GM18505 (cell line): ENCODE data around the gene GLCCI1.

Source experiments
- ATAC-seq: cut with Tn5 transposase; IDR thresholded peaks from one replicate; pipeline ENCODE4 v1.9.1; 2021; ENCODE audit not compliant: unreplicated experiment
- POLR2A ChIP-seq: IDR thresholded peaks from 4 replicates; pipeline ENCODE4 v1.6.1; 2011; ENCODE audit warnings: borderline replicate concordance; ENCODE audit not compliant: insufficient read depth, insufficient read length; ENCODE audit errors: extremely low read depth

GLCCI1 gene

DNA sequence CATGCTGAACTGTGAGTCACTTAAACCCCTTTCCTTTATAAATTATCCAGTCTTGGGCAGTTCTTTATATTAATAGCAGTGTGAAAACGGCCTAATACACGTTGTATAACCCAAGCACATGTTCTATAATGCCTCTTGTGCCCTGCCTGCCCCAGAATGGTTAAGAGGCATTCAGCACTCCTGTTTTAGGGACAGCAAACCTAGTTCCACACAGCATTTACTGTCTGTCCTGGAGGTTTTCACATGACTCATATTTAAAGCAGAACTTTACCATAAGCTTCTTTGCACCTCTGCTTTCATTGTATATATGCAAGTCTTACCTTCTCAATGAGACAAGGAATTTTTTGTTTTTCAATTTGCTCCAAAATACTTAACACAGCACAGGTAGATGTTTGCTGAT, 148.6 kb downstream of the GLCCI1 start:
- no peak for TF ChIP-seq POLR2A
- ATAC-seq = no peak

DNA sequence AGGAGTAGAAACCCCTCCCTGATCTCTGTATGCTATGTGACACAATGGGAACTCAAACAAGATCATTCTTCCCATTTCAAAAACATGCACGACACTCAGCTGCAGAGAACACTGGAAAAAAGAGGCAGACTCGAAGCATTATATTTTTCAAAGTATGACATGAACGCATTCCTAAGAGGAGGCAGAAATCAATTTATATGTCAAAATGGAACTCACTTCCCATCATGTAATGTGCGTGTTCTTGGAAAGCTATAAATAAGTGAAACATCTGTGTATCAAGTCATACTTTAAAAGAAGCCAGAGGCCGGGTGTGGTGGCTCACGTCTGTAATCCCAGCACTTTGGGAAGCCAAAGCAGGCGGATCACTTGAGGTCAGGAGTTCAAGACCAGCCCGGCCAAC, 150.7 kb downstream of the GLCCI1 start:
- no peak for TF ChIP-seq POLR2A
- ATAC-seq = no peak

GRCh38 chr7:8120390-8121058, 151.9 kb downstream of the GLCCI1 start:
- no peak for TF ChIP-seq POLR2A
- no peak for ATAC-seq

DNA sequence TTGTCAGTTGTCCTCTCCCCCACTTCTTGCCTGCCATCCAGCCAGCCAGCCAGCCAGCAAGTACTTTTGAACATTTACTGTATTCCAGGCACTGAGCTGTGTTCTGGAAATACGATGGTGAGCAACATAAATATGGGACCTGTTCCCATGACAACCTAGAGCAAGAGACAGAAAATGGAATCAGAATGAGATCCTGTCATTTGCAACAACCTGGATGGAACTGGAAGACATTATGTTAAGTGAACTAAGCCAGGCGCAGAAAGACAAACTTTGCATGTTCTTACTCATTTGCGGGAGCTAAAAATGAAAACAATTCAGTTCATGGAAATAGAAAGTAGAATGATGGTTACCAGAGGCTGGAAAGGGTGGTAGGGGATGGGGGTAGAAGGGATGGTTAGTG, 152.6 kb downstream of the GLCCI1 start:
- TF ChIP-seq POLR2A = no peak
- no peak for ATAC-seq

DNA sequence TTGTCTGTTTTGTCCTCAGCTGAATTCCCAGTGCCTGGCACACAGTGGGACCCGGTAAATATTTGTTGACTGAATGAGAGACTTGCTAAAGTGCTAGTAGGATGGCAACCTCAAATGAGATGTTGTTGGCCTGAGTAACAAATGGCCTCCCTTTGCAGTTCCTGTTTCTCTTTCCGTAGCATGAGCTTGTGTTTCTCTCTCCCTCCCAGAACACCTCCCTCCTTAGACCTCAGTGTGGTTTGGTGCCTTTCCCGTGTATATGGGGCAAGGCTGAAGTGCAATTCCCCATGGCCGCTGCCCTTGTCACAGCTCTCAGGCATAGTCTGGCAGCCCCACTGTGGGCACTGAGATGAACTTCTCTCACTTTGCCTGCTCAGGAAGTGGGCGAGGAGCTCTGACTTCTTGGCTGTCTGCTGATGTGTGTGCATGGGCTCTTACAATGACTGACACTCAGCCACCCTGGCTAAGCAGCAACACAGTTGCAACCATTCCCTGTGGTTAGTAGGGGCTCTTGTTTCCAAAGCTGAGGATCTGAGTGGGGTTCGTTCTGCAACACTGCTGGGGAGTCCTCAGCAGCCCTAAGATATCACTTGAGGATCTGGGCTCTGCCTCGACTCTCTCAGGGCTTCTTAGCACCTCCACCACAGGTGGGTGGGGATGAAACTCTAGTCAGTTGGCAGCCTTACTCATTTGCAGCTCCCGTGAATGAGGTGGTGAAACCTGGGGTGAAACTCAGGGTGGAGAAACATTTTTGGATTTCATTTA, 157.3 kb downstream of the GLCCI1 start:
- peak; percentile 74 for ATAC-seq
- TF ChIP-seq POLR2A = peak; percentile 66

- TF ChIP-seq POLR2A = no peak
- ATAC-seq = no peak
These were observed 158.1 kb downstream of the GLCCI1 start for GRCh38 chr7:8126601-8127167.

GRCh38 chr7:8128449-8129317, 160.1 kb downstream of the GLCCI1 start:
- no peak for TF ChIP-seq POLR2A
- ATAC-seq = no peak

- no peak for ATAC-seq
- TF ChIP-seq POLR2A = no peak
These were observed 160.7 kb downstream of the GLCCI1 start for GRCh38 chr7:8129318-8129659.

GRCh38 chr7:8130663-8131062, 162.1 kb downstream of the GLCCI1 start:
- TF ChIP-seq POLR2A = no peak
- ATAC-seq = no peak

DNA sequence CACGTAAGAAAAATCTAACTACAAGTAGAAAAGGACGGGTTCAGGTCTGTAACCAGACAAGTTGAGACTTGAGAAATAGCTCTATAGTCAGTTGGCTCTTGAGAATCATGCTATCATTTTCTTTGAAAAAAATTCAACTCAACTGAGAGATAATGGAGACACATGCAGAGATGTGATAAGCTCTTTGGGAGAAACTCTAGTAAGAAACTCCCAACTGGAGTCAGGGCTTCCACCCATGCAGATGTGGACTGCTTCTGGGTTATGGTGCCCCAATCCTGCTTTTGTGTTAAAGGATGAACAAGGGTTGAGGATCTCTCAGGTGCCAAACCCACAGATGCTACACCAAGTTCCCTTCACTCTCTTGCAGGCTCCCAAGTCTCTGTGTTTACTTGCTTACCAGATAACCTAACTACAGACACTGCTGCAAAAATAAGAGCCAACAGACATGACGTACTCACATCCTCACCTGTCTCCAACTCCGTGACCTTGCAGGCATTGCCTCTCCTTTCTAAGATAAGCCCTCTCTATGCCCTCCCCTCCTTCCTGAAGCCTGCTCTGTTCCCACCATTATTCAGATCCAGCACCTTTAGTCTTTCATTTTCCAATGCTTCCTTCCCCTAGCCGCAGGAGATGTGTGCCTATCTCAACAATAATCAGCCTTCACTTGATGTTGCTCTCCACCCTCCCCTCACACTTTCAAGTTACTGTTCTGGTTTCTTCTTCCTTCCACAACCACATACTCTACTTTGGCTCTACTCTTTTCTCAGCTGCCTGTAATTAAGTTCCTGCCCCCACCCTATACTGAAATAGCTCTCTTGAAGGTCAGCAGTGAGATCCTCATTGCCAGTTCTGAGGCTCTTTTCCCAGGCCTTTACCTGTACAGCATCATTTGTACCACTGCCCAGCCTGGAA, 163.4 kb downstream of the GLCCI1 start:
- peak; percentile 48 for TF ChIP-seq POLR2A
- ATAC-seq = peak; percentile 45

DNA sequence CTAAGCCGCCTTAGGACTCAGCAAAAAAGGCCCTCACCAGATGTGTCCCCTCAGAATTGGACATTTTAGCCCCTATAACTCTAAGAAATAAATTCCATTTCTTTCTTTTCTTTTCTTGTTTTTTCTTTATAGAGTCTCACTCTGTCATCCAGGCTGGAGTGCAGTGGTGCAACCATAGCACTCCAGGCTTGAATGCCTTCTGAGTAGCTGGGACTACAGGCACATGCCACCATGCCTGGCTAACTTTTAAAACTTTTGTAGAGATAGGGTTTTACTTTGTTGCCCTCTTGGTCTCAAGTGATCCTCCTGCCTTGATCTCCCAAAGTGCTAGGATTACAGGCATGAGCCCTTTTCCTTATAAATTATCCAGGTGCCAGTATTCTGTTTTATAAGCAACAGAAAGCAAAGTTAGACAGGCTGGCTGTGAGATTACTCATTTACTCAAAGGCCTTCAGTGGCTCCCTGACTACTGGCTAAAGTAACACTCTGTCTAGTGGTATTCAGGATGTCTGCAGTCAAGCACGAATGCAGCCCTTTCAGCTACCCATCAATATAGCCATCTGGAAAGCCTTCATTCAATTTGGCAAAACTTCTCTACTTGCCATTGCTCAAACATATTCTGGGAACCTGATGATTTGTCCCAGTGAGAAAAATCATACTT, 164.7 kb downstream of the GLCCI1 start:
- peak; percentile 26 for ATAC-seq
- no peak for TF ChIP-seq POLR2A

DNA sequence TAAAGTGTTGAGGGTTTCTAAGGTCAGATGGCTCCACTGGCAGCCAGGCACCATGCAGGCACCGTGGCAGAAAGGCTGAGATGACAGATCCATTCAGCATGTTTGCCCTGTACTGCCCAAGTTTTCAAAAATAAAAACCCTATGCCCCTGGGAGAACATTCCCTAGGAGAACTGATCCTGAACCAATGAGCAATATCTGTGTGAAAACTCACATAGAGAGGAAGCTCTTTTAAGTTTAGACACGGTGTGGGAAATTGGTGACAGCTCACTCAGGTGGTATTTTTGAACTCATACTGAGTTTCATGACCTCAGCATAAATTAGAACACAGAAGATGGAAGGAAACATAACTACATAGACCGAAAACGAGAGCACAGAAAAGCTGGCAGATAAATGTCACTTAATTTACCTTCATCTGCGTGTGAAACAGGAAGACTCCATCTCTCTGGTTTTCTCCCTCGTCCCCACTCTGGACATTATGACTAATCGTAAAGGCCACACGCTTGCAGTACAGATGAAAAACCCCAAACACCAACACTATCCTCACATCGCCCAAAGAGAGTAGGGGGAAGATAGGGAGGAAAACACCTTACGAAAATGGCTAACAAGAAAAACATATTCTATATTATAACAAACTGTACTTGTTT, 165.6 kb downstream of the GLCCI1 start:
- ATAC-seq = peak; percentile 66
- TF ChIP-seq POLR2A = no peak

GRCh38 chr7:8135417-8135816, 166.8 kb downstream of the GLCCI1 start:
- ATAC-seq = no peak
- no peak for TF ChIP-seq POLR2A
